GM12873 (cell line): ENCODE results near the gene HOTAIR.

Source experiments
- TF ChIP-seq, protein P1 (sequence below): IDR thresholded peaks from 2 replicates; pipeline ENCODE4 v1.5.1; 2012; ENCODE audit warnings: low read depth, mild to moderate bottlenecking, moderate library complexity, low read length, control low read depth; ENCODE audit not compliant: insufficient read depth; ENCODE audit errors: missing control alignments

HOTAIR gene

DNA sequence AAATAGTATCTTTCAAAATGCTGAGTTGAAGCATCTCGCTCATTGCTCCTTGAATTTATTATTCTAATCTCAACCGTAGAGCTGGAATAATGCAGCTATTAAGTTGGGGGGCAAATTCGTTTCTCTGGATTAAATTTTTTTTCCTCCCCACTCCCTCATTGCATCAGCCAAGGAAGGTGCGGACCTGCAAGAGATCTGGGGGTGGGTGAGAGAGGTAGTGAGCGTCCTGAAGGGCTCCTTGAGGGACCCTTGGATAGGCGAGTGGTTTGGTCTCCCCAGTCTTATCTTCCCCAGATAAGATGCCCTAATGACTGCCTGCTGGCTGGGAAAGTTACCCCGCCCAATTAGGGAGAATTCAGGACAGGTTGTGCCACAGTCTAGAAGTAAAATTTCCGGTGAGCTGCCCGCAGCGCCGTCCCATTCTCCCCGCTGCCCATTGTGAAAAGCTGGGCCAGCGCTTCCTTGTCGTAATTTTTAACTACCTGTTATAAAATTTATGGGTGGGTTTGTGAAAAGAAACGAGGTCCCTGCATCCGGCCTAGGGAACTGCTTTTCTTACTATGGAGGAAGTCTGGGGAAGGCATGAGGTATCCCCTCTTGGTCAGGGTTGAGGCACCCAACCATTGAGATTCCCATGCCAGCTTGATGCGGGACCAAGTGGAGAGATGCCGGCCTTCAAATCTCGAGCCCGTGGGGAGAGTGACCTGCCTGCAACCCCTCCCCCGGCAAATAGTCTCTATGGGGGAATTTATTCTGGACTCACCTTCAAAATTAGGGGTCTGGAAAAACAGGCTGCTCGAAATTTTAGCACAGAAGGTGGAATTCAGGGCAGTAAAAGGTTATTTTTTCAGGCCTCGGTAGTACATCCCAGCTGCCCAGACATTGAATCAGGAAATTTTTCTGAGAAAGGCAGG lies 40.5 kb upstream of the HOTAIR start:
- TF ChIP-seq, protein P1, sequence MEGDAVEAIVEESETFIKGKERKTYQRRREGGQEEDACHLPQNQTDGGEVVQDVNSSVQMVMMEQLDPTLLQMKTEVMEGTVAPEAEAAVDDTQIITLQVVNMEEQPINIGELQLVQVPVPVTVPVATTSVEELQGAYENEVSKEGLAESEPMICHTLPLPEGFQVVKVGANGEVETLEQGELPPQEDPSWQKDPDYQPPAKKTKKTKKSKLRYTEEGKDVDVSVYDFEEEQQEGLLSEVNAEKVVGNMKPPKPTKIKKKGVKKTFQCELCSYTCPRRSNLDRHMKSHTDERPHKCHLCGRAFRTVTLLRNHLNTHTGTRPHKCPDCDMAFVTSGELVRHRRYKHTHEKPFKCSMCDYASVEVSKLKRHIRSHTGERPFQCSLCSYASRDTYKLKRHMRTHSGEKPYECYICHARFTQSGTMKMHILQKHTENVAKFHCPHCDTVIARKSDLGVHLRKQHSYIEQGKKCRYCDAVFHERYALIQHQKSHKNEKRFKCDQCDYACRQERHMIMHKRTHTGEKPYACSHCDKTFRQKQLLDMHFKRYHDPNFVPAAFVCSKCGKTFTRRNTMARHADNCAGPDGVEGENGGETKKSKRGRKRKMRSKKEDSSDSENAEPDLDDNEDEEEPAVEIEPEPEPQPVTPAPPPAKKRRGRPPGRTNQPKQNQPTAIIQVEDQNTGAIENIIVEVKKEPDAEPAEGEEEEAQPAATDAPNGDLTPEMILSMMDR: no peak

DNA sequence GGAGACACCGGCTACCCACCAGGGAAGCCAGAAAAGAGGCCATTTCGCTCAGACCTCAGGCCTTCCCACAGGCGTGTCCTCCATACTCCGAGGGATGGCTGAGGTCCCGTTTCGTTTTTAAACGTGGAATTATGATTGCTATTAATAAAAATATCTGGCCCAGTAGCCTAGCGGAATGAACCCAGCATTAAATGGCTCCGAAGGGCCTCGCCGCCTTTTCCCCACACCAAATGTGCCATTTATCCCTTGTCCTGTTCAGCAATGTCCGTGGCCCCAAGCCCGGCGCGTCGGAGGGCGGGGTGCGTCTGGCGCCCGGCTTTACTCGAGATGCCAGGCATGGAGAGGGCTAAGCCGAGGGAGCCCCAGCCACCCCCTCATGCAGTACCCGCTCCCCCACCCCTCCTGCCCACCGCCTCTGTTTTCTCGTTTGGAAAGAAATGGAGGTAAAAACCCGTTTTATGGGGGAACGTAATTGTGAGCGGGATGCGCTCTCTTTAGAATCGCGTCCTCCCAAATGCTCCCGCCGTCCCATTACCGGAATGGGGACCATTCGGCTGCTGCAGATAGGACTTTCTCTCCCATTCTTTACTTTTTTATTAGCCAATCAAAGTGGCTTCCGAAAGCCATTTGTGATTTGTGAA lies 39.7 kb upstream of the HOTAIR start:
- TF ChIP-seq, protein P1: no peak

DNA sequence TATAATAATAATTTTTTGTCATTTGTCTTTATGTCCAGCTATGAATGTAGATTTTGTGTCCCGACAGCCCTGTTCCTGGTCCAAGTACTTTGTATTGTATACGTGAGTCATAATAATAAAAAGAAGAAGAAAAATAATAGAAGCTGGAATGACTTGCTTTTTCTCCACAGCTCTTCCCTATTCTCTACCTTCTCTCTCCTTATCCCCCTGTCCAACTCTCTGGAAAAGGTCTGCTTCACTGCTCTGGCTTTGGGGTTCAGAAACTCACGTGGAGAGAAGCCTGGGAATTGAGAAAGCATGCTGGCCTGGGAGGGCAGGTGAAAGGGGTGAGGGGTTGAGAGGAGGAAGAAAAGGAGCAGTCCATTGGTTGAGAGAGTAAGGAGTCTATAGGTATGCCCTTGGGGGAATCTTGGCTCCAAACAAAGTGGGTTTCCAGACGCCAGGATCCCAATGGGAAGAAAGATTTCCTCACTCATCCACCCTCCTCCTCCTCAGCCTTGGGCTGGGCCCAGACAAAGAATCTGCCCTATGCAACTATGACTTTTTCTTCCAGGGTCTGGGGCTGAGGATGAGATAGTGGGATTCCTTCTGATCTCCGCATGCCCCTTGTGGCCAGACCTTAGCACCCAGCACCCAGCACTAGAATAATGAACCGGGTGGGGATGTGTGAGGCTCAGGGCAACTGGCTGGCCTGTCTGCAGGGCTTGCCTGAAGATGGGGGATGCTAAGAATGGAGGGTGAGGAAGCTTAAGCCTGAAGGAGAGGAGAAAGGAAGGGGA lies 38.1 kb upstream of the HOTAIR start:
- TF ChIP-seq, protein P1: no peak

DNA sequence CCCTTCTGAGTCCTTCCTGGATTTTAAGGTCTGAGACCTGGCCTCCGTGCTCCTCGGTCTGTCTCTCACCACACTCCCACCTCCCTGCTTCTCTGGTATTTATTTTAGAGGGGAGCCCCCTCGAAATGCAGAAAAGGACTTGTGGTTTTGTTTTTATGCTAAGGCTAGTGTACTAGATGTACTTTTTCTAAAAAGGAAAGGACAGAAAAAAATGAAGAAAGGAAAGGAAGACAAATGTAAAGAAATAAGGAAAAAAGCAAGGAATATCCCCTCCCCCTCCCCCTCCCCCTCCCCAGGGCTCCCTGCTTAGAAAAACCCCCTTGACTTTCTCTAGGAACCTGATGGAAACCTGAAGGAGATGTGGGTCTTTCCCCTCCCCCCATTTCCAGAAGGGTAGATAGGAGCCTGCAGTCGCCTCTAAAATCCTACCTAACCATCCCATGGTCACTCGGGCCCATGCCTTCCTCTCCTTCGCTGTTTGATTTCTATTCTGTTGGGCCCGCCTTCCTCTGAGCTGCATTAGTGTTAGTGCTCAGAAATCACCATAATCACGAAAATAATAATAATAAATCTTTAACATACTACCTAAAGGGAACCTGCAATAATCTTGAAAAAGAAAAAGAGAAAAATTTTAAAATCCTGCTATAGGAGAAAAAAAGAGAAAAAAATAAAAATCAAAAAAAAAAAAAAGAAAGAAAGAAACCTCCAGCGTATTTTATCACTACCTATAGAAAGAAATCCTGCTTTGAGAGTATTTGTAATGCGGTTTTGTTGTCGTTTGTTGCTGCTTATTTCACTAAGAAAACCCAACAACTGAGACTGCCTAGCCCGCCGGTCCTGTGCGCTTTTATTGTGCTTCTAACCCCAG lies 37.1 kb upstream of the HOTAIR start:
- TF ChIP-seq, protein P1: no peak

DNA sequence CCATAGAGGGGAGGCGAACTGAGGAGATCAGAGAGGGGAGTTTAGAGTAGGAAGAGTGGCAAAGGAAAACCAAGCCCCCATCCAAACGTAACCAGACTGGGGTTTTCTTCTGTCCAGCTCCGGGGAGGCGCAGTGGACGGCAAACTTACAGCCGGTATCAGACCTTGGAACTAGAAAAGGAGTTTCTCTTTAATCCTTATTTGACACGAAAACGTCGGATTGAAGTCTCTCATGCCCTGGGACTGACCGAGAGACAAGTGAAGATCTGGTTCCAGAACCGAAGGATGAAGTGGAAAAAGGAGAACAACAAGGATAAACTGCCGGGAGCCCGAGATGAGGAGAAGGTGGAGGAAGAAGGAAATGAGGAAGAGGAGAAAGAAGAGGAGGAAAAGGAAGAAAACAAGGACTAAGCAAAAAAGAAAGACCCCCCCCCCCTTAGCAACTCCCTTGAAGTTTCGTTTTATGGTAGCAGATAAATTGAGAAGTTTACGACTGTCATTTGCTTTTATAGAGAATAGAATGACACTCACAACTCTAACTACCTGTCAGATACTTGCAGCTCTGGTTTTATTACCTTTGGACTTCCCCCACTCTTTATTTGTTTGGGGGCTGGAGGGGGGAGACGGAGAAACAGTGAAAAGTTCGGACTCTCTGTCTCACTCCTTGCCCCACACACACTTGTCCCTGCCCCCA lies 36.4 kb upstream of the HOTAIR start:
- TF ChIP-seq, protein P1: no peak

DNA sequence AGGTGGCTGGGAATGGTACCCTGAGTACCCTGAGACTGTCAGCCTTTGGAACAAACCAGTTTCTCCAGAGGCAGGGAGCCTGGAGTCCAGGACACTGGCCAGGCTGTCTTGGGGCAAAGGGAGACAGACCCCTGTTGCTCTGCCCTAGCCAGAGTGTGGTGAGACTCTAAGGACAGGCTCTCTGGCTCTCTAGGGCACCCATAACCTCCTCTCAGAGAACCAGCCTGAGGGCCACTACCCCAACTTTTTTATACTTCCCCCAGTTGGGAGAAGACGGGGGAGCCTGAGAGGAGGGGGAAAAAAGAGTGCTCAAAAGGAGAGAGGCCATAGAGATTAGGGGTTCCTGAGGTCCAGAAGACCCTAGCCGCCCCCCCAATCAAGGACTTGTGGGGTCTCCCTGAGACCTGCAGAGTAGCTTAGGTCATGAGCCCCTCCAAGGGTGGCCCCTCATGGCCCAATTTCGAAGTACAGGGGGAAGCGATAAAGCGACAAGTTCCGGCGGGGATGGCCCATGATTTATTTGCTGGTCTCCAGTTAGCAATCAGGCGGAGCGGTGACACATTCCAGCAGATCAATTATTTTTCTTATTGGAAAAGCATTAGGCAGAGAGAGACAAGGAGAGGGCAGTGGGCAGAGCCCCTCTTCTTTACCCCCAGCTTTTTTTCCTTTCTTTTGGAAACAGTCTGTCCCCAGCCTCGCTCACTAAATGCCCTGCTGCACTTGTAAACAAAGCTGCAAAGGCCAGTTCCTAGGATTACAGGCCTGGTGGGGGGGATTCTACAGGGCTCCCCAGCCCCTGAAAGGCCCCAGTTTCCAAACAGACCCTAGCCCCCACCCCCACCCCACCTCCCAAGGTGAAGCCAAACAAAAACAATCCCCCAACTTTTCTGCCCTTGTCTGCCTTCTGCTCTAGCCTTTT lies 35.6 kb upstream of the HOTAIR start:
- TF ChIP-seq, protein P1: no peak
